A204.1 (cell line): ENCODE measurements around the gene HIBCH.
"Not testable (repeated sequence)": the region's sequence is repeated elsewhere in the genome, so short reads cannot be mapped to it uniquely, and the experiment has no call there.

Experiments
- FAIRE-seq: peaks from 2 replicates; lab custom pipeline; 2012; peaks lifted over from hg19 to GRCh38; lab: Jason Lieb, UNC

The HIBCH gene

DNA sequence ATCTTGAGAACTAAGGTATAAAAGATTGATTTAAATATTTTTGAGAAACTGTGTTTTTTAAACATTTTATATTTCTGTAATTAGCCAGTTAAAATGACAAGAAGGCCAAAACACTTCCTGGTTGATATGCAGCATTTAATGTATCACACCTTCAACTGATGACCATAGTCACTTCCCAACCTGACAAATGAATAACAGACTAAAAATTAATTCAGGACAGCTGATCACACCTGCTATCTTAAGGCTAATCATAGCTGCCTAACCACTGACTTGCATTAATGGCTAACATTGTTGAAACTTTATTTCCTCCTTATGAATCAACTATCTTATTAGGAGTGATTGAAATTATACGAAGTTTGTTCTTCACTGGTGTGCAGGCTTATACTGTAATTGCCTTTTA is 131.3 kb downstream of the HIBCH start:
- FAIRE-seq: no peak

DNA sequence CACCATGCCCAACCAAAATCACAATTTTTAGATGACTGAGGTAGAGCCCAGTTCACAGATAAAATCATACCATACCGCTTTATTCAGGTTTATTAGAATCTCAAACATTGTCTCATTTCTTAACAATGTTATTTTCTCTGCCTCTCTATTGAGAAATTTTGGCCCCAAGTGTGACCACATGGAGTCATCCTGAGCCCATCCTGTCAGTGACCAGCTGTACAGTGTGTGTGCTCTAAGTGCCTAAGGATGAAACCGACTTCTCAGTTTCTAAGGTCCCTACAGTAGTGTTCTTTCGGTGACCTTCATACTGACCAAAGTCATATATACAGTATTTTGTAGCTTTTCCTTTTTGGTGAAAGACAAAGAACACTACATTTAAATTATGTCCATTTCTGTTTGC is 133.4 kb downstream of the HIBCH start:
- FAIRE-seq: no peak

DNA sequence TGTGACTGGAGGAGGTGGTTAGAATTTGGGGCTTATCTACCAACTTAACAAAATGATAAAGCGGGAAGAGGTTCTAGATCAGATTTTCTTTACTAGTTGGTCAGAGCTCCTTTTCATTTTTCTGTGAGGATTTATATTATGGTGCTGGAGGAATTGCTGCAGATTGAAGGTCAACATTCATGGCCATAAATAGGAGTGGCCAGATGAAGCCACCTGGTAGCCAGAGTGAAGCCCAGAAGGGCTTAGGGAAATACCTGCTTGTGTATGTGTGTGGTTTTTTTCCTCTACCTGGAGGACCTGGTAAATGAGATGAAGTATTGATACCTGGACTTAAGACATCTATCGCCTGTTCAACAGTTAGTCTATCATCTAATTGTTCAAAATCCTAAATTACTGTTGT is 134.2 kb downstream of the HIBCH start:
- no peak for FAIRE-seq

GRCh38 chr2:190184460-190184859 is 135.2 kb downstream of the HIBCH start:
- FAIRE-seq: no peak

- no peak for FAIRE-seq
Observed at GRCh38 chr2:190183539-190183938, 136.1 kb downstream of the HIBCH start.

DNA sequence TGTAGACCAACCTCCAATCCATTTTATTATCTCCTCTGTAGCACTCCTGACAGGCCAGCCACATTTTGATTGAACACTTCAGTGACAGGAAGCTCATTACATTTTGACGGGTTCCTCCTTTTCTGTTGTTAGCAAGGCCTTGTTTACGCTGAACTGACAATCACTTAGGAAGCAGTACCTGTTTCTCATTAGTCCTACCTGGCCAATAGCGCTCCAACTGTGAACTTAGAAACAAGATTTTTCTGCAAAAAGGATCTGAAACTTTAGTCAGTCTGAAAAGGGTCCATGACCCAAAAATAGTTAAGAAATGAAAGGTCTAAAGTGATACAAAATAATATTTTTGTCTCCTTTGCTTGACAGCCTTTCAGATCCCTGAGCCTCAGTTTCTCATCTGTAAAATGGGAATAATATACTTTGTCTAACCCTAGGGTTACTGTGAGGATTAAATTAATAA is 137.5 kb downstream of the HIBCH start:
- no peak for FAIRE-seq

DNA sequence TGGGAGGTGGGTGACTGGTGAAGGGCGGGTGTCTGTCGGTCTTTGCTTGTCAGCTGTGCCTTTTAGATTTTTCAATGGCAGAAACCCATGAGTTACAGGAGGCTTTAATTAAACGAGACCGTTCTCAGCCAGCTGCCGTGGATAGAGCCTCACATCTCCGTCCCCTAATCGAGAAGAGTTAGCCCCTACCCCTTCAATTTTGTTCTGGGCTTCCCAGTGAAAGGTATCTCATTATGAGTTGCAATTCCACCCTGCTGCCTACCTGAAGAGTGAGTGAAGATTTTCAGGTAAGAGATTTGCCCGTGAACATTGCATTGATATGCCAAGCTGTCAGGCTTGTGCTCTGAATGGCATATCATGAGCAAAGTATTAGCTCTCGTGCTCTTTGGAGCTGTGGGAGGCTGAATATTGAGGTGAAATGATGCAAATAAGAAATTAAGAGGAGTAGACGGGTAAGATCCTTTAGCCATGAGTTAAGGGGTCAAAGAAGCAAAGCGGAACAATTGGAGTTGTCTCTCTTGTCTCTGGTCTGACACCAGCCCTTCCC is 138.4 kb downstream of the HIBCH start:
- no peak for FAIRE-seq

- FAIRE-seq: no peak
Observed at GRCh38 chr2:190180313-190181122, 139.1 kb downstream of the HIBCH start.

- no peak for FAIRE-seq
Observed at GRCh38 chr2:190179754-190180312, 139.8 kb downstream of the HIBCH start.

- no peak for FAIRE-seq
Observed at GRCh38 chr2:190178066-190178722, 141.4 kb downstream of the HIBCH start.

DNA sequence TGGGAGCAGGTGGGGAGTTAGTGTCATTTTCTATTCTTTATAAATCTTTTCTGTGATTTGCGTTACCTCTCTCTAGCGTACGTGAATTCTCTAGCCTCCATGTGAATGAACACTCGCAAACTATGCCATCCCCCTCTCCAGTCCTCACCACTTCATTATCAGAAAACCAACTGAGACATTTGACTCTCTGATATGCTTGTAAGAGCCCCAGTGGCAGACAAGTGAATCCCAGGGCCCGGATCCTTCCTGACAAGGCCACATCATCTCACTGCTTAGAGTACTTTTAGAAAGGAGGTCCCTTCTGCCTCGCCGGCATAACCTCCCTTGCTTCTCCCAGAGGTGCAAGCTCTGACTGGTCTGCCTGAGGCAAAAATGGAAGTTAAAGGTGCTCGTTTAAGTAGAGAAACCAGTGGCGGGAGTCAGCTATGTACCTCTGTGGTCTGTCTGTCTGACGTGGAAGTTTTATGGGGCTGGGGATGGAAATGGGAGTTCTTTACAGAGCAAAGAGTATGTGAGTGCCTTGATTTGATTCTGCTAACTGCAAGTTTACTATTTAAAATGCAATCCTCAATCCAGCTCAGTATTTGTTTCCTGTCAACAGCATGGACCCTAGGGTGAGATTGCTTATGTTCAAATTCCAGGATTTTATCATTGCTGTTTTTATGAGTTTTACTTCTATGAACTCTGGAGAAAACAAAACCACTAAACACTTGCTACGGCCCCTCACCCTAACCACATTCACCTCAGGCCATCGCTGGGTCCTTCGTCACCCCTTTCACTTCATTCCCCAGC is 142.2 kb downstream of the HIBCH start:
- FAIRE-seq: no peak

DNA sequence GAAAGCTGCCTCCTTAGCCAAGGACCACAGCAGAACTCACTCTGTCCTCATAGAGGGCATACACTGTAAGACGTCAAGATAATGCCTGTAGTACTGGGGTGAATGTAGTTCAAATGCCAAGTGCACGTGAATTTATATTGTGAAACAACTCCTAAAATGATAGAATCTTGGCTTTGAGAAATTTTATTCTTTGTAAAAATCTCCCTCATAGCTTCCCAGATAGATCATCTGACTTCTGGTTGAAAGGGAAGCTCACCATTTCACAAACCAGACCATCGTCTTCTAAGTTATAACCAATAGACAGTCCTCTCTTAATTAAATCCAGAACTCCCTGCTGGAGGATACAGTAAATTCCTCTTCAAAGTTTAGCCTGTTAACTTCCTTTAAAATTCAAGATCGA is 146.2 kb downstream of the HIBCH start:
- no peak for FAIRE-seq

DNA sequence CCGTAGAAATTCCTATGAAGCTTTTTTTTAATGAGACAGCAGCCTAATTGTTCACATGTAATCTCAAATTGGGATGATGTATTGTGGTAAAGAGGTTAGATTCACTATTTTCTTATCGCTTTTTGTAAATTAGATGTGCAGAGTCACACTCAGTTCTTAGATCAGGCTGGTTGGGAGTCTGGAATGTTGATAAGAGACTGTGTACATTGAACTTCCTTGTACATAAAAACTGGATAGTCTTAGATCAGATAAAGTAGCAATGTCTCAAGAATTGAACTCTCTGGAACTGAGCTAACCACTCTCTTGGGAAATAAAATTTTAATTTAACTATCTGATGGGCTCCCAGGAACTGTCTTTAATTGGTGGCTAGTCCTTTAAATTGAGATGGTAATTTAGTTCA is 149.0 kb downstream of the HIBCH start:
- FAIRE-seq: no peak

- no peak for FAIRE-seq
Observed at GRCh38 chr2:190169221-190170072, 150.2 kb downstream of the HIBCH start.

- no peak for FAIRE-seq
Observed at GRCh38 chr2:190167702-190168101, 151.9 kb downstream of the HIBCH start.

DNA sequence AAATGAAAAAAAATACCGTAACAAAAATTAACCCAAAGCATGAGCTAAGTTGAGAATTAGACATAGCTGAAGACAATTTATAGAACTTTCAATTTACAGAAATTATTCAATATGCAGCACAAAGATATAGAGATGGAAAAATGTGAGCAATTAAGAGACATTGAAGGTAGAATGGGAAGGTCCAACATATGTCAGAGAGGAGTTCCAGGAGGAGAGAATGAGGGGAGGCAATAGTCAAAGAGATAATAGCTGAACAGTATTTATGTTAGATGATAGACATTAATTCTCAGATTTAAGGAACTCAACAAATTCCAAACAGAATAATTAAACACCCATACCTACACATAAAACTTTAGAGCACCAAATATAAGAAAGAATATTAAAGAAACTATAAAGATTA is 154.1 kb downstream of the HIBCH start:
- no peak for FAIRE-seq

- FAIRE-seq: no peak
Observed at GRCh38 chr2:190162851-190163250, 156.8 kb downstream of the HIBCH start.

DNA sequence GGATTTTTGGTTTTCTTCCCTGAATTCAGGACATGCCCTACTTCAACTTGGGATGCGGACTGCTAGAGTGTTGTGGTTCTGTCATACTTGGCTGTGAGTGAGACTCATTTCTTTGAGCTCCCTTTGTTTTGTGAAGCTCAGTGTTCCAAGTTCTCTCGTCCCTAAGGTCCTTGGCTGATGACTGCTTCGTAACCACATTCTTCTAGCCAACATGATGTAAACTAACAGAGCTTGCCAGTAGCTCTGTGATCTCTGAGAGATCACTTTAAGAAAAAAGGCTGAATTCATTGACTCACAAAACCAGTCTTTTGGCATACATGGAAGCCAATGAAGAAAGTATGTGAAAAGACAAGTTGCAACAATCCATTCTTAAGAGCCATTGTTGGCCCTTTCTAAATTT is 160.2 kb downstream of the HIBCH start:
- FAIRE-seq: no peak

DNA sequence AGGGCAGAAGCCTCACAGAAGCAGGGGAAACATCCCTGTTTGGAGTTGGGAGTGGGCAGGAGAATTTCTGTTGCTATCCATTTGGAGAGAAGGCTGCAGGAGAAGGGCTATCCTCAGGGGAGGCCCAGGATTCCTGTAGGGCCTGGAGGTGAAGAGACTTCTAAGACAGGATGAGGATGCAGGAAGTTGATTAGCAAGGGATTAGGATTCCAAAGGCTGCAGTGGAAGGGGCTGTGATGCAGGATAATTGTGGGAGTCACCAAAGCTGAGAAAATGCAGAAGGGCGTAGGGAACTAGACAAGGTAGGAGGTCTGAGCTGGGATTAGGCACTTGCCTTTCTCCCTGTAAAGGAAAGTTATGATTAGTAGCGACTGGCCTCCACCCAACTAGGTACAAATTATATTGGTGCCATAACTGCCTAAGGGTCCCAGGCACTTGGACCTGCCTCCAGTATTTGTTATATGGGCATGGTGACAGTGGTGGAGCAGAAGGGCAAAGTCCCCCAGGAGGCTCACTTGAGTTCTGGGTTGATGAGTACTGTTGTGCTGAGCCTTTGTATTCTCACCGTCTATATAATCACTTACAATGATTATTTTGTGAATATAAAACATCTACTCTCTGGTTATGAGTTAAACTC is 160.7 kb downstream of the HIBCH start:
- FAIRE-seq: no peak

- FAIRE-seq: not testable (repeated sequence)
Observed at GRCh38 chr2:190157613-190158528, 161.8 kb downstream of the HIBCH start.
